Mucosa of descending colon (tissue), 3 donors: ENCODE results near the gene FAM174B. TPM values are rescaled to one million over a fixed set of nuclear protein-coding genes. Genes with fewer than 3 reads are reported as not detected.

Experiments
- ATAC-seq: fragments of 200-7000 bp; cut with Tn5 transposase; one replicate; pipeline ENCODE4 v1.9.1; 2020; ENCODE audit warnings: mild to moderate bottlenecking, moderate library complexity
- DNase-seq, 3 donors: peaks; one replicate each; pipeline ENCODE4 v3.0.0-alpha.2; 2020
- H3K36me3 ChIP-seq: fragments of 200-600 bp; one replicate; pipeline ENCODE4 v1.8.0; 2021; ENCODE audit warnings: low read depth, mild to moderate bottlenecking
- H3K4me1 ChIP-seq: fragments of 200-600 bp; one replicate; pipeline ENCODE4 v1.8.0; 2021; ENCODE audit warnings: low read depth, mild to moderate bottlenecking
- H3K4me3 ChIP-seq: fragments of 200-600 bp; one replicate; pipeline ENCODE4 v1.8.0; 2021; ENCODE audit warnings: mild to moderate bottlenecking
- H3K9me3 ChIP-seq: fragments of 200-600 bp; one replicate; pipeline ENCODE4 v1.8.0; 2021; ENCODE audit warnings: mild to moderate bottlenecking
- intact Hi-C, 2 donors: fragments of 100-400 bp; cut with DNase I in 1 of 2; cut with micrococcal nuclease in 1 of 2; formaldehyde crosslinking; loops; one replicate each; pipeline versions ENCODE4 v1.11.0 to v1.11.1; 2022; cut with DNase I, micrococcal nuclease
- total RNA-seq, 3 donors: library from RNA; stranded (reverse); fragmentation: NEBNext Ultra II Directional in 2 of 3; extraction: Animal tissue kit (Norgen Biotek cat#: 25700) in 2 of 3; gene quantifications; one replicate each; pipeline versions ENCODE4 v1.2.1 to v1.2.4, GENCODE V29; 2021 to 2023
- TF ChIP-seq, protein P1 (sequence below): fragments of 200-600 bp; IDR thresholded peaks from one replicate; pipeline ENCODE4 v1.8.0; 2022; ENCODE audit warnings: antibody characterized with exemption, mild to moderate bottlenecking
- donor health status: DM: no; HTN: no; CAD: no; lungs with moderate emphysema.
- donor health status: DM: no; HTN: no; CAD: no.
- donor health status: DM: no; HTN: yes; CAD: no.

FAM174B gene
- total RNA-seq, 3 donors from 2014 or later = 14.7 to 30.5 (median 28.5) TPM

DNA sequence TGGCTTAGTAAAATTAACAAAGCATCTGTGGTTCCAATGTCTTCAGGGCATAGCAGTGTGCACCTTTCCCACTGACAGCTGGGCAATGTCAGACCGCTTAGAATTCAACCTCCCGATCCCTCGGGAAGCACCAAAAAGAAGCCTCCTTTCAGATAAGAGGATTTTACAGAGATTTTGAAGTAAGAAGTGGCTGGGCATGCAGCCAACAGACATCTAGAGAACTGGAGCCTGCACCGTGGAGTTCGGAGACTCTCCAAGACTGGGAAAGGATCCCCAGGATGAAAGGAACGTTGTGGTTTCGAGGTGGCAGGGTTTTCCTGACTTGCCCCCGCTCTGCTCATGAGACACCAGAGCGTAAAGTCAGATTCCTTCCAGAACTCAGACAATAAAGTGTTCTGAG lies 5.3 kb downstream of the FAM174B start:
- TF ChIP-seq, protein P1, sequence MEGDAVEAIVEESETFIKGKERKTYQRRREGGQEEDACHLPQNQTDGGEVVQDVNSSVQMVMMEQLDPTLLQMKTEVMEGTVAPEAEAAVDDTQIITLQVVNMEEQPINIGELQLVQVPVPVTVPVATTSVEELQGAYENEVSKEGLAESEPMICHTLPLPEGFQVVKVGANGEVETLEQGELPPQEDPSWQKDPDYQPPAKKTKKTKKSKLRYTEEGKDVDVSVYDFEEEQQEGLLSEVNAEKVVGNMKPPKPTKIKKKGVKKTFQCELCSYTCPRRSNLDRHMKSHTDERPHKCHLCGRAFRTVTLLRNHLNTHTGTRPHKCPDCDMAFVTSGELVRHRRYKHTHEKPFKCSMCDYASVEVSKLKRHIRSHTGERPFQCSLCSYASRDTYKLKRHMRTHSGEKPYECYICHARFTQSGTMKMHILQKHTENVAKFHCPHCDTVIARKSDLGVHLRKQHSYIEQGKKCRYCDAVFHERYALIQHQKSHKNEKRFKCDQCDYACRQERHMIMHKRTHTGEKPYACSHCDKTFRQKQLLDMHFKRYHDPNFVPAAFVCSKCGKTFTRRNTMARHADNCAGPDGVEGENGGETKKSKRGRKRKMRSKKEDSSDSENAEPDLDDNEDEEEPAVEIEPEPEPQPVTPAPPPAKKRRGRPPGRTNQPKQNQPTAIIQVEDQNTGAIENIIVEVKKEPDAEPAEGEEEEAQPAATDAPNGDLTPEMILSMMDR = no peak
- no peak for DNase-seq
- intact Hi-C loops = no loop called here

DNA sequence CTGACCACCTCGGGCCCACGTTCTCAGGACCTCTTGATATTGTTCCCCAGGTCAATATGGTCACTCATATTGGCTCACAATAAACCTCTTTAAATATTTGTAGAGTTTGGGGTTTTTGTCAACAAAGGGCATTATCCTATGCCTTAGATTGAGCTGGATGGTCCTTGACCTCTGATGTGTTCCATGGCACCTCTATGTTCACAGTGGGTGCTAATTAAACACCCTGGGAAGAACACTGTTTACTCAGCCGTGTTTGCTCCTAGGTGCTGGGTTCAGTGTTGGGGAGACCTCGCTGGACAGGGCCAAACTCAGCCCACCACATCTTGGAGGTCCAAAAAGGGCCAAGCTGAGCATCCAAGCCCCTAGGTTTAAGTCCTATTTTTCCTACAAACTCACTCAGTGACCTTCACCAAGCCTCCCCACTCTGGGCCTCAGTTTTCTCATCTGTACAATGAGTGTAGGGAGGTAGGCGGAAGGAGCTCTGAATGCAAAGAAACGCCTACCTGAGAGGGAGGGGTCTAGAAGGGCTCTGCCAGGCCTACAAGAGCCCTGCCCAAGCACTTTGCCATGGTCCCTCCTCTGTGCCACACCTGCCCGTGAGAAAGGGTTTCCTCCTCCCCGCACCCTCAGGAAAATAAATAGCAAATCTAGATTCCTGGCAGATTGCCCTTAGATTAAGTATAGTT lies 7.2 kb downstream of the FAM174B start:
- ATAC-seq (peak; percentile 49), DNase-seq (peak in 1 of 3 donors; percentile 22)
- H3K9me3 ChIP-seq = no peaks in the 10 kb centered on the region
- H3K36me3 ChIP-seq = no peaks in the 10 kb centered on the region
- no peak overlapping the region for H3K4me3 ChIP-seq
- TF ChIP-seq, protein P1 = no peak
- H3K4me1 ChIP-seq = no peaks in the 10 kb centered on the region
- intact Hi-C loops = no loop called here

More for the DNA sequence above, 5.3 kb downstream of the FAM174B start:
- no peak for ATAC-seq
- no peak overlapping the region for H3K4me3 ChIP-seq
- peaks cover 9% of the 10 kb centered on the region for H3K4me1 ChIP-seq
- no peaks in the 10 kb centered on the region for H3K9me3 ChIP-seq
- H3K36me3 ChIP-seq = no peaks in the 10 kb centered on the region

GRCh38 chr15:92647467-92648163 lies 8.0 kb downstream of the FAM174B start:
- H3K36me3 ChIP-seq = no peaks in the 10 kb centered on the region
- H3K4me1 ChIP-seq = no peaks in the 10 kb centered on the region
- H3K9me3 ChIP-seq = no peaks in the 10 kb centered on the region
- no peak for DNase-seq
- intact Hi-C loops = no loop called here
- H3K4me3 ChIP-seq = no peak overlapping the region
- no peak for ATAC-seq
- TF ChIP-seq, protein P1 = no peak

GRCh38 chr15:92646216-92646615 lies 9.4 kb downstream of the FAM174B start:
- Histone ChIP-seq H3K4me1 (no peaks in the 10 kb centered on the region), H3K9me3 (no peaks in the 10 kb centered on the region), H3K4me3 (no peak overlapping the region), H3K36me3 (no peaks in the 10 kb centered on the region)
- intact Hi-C loops = no loop called here
- no peak for ATAC-seq
- DNase-seq = no peak
- TF ChIP-seq, protein P1 = no peak

DNA sequence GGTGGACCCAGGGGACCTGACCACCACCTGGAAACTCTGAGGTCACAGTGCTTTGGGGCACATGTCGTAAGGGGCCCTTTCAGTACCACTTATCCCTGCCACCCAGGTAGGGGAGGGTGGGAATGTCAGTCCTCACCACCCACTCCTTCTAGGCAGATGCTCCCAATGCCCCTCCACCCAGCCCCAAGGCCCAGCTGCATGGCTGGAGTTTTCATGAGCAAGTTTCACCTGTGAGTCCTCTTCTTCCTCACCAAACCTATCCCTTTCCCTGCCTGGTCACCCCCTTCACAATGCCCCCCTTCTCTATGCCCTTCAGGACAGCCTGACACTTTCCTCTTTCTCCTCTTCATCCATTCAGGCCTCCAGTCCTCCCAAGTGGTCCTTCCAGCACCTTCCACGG lies 9.8 kb downstream of the FAM174B start:
- TF ChIP-seq, protein P1 = no peak
- Histone ChIP-seq H3K36me3 (no peaks in the 10 kb centered on the region), H3K4me3 (no peak overlapping the region), H3K4me1 (no peaks in the 10 kb centered on the region), H3K9me3 (no peaks in the 10 kb centered on the region)
- ATAC-seq (no peak), DNase-seq (no peak)
- intact Hi-C loops = no loop called here
